HG03460 (cell line): ENCODE results near the gene CALY.

Experiments used
- ATAC-seq: cut with Tn5 transposase; IDR thresholded peaks from one replicate; pipeline ENCODE4 v1.9.1; 2021; ENCODE audit not compliant: unreplicated experiment

Gene CALY

GRCh38 chr10:133351408-133352318 is 15.0 kb upstream of the CALY start:
- no peak for ATAC-seq

GRCh38 chr10:133350950-133351329 is 14.2 kb upstream of the CALY start:
- ATAC-seq = no peak

- ATAC-seq = no peak
Measured at GRCh38 chr10:133350283-133350949, 13.7 kb upstream of the CALY start.

- no peak for ATAC-seq
Measured at GRCh38 chr10:133349577-133350011, 12.9 kb upstream of the CALY start.

- no peak for ATAC-seq
Measured at GRCh38 chr10:133349160-133349568, 12.5 kb upstream of the CALY start.

GRCh38 chr10:133347710-133348517 is 11.2 kb upstream of the CALY start:
- no peak for ATAC-seq

GRCh38 chr10:133346413-133346812 is 9.7 kb upstream of the CALY start:
- ATAC-seq = no peak

- ATAC-seq = no peak
Measured at GRCh38 chr10:133344236-133344635, 7.5 kb upstream of the CALY start.

GRCh38 chr10:133343558-133343957 is 6.9 kb upstream of the CALY start:
- no peak for ATAC-seq

GRCh38 chr10:133342942-133343341 is 6.2 kb upstream of the CALY start:
- no peak for ATAC-seq

GRCh38 chr10:133341983-133342382 is 5.3 kb upstream of the CALY start:
- ATAC-seq = no peak

- no peak for ATAC-seq
Measured at GRCh38 chr10:133339708-133340380, 3.1 kb upstream of the CALY start.

GRCh38 chr10:133338080-133339071 is 1.7 kb upstream of the CALY start:
- ATAC-seq = no peak

GRCh38 chr10:133337370-133337725 is 652 bp upstream of the CALY start:
- ATAC-seq = no peak

- no peak for ATAC-seq
Measured at GRCh38 chr10:133336118-133336576, 549 bp downstream of the CALY start.

- ATAC-seq = no peak
Measured at GRCh38 chr10:133335246-133336117, 1.2 kb downstream of the CALY start.

- no peak for ATAC-seq
Measured at GRCh38 chr10:133334503-133335245, 2.0 kb downstream of the CALY start.
